CD4-positive, alpha-beta T cell treated with Interleukin-12 subunit alpha and Interleukin-12 subunit beta, for 1 hour (primary cell): ENCODE data around the gene BTBD17.
A peak's percentile ranks its signal among the peaks of the same experiment; 100 is the strongest.

Experiments
- DNase-seq: peaks from one replicate; pipeline ENCODE4 v3.0.0-alpha.2; 2020

BTBD17 gene

DNA sequence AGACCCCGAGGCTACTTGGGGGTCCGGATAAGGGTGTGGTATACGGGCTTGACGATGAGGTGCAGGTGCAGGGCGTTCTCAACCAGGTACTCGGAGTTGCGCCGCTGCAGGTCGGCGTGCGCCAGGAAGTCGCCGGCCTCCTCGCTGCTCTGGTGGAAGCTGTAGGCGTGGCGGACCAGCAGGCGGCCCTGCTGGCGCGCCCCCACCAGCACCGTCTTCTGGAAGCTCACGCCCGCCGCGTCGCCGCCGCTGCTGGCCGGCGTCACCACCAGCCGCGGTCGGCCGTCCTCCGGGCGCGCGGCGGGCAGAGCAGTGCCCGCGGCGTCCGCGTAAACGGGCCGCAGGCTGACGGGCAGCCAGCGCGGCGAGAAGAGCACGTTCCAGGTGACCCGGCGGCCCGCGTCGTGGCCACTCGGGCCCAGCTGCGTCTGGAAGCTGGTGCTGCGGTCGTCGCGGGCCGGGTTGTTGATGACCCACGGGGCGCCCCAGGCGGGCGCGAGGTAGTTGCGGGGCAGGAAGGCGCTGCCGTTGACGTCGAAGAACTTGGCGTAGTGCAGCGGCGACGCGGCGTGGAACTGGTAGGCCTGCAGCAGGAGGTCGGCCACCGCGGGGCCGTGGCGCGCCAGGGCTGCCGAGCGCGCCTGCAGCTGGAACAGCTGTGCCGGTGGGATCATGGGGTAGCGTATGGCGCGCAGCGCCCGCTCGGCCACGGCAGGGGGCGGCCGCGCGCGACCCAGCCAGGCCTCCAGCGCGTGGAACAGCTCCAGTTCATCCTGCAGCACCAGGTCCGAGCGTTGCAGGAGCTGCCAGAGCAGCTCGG, 4.8 kb downstream of the BTBD17 start:
- DNase-seq, result peak; percentile 13

DNA sequence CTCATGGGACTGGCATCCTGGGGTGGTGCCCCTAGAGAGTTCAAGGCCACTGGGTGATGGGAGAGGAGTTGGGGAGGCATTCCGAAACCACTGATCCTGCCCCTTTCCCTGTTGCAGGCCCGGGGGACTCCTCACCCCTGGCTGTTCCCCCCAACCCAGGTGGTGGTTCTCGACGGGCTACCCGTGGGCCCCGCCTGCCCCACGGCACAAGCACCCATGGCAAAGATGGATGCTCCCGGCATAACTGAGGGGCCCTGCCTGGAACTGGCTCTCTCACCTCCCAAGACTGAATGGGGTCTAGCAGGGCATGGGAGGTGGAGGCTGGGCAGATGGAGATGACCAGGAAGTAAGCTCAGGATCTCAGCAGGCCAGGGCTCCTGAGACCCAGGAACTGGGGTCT, 6.6 kb downstream of the BTBD17 start:
- no peak for DNase-seq

DNA sequence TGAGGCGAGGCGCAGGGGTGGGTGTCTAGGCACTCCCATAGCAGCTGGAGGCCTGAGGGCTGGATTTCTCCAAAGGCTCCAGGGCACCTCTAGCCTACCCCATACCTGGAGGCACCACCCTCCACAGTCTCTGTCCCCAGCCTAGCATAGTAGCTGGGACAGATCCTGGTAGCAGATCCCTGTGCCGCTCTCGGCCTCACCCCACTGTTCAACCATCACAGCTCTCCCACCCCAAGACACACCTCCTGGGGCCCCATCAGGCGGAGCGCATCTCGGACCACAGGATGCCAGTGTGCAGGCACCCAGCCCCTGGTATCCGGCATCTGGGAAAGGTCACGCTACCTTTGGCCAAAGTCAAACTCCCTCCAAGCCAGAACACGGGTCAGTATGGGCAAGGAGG, 7.1 kb downstream of the BTBD17 start:
- DNase-seq, result no peak

DNA sequence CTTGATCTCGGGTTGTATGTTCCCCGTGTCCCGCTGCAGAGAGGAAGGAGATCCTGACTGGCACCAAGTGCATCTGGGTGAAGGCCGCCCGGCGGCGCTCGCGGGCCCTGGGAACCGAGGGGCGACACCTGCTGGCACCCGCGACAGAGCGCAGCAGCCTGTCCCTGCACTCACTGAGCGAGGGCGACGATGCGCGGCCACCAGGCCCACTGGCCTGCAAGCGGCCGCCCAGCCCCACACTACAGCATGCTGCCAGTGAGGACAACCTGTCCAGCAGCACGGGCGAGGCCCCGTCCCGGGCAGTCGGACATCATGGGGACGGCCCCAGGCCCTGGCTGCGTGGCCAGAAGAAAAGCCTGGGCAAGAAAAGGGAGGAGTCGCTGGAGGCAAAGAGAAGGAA, 7.5 kb downstream of the BTBD17 start:
- DNase-seq, result peak; percentile 59

DNA sequence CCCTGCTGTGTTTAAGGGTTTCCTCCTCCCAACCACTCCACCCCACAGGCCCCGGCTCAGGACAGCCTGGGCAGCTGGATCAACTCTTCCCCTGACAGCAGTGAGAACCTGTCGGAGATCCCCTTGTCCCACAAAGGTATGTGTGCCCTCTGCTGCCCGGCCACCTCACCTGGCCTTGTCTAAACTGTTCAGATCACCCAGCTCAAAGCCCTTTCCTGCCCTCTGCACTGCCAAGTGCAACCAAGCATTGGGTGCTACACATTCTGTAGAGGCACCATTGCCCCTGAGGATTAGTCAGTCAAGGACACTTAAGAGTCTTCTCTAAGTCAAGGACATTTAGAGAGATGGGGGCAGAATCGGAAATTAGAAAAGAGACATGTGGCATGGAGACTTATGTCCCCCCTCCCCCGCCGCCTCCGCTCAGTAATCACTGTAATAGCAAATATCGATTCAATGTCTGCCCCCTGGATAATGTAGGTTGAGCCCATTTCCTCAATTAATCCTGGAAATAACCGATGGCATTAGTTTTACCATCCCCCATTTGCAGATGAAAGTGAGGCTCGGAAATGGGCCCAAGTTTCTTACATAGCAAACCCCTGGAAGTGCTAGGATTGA, 8.1 kb downstream of the BTBD17 start:
- DNase-seq, result no peak

DNA sequence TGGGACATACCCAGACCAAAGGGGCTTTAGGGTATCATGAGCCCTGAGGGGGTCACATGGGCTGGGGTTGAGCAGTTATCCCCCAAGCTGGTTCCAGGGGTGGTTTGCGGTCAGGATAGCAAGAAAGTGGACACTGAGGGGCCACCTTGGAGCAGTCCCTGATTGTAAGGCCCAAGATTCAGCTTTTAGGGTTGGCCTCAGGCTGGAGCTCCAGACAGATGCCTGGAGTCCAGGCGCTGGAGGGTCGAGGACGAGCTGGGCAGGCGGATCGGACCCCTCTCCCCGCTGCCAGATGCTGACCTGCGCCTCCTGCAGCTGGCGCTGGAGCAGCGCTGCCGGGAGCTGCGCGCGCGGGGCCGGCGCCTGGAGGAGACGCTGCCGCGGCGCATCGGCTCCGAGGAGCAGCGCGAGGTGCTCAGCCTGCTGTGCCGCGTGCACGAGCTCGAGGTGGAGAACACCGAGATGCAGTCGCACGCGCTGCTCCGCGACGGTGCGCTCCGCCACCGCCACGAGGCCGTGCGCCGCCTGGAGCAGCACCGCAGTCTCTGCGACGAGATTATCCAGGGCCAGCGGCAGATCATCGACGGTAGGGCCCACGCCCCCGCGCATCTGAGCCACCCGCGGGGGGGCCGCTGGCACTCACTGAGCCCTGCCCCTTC, 10.0 kb downstream of the BTBD17 start:
- no peak for DNase-seq

DNA sequence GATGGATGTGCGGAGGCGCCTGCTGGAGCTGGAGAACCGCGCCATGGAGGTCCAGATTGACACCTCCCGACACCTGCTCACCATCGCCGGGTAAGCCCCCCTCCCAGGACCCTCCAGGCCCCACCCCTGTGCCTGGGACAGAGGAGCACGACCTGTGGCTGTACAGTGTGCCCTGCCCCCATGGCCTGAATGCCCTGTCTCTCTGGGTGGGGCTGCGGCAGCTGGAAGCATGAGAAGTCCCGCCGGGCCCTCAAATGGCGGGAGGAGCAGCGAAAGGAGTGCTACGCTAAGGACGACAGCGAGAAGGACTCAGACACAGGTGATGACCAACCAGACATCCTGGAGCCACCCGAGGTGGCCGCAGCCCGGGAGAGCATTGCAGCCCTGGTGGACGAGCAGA, 11.2 kb downstream of the BTBD17 start:
- no peak for DNase-seq

DNA sequence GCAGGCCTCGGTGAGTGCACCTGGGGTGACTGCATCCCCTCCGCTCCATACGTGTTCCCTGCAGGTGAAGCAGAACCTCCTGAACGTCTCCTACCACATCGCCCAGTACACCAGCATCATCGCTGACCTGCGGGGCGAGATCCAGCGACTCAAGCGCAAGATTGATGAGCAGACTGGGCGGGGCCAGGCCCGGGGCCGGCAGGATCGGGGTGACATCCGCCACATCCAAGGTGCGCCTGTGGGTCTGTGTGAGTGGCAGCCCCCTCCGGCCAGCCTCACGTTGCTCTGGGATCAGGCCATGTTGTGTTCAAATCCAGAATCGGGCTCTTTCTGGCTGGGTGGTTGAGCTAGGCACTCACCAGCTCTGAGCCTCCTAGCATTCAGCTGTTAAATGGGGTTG, 12.5 kb downstream of the BTBD17 start:
- DNase-seq, result no peak

DNA sequence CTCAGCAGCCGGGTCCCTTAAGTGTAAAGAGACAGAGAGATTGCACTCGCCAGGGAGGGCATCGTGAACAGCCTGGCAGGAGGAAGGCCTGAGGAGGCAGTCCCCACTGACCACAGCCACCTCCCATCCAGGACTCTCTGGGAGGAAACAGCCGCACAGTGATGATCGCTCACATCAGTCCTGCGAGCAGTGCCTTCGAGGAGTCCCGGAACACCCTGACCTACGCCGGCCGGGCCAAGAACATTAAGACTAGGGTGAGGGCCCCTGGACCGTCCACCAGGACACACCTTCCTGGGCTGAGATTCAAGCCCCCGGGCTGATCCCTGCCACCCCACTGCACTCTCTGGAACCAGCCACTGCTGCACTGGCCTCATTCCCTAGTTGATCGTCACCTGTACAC, 14.0 kb downstream of the BTBD17 start:
- no peak for DNase-seq

DNA sequence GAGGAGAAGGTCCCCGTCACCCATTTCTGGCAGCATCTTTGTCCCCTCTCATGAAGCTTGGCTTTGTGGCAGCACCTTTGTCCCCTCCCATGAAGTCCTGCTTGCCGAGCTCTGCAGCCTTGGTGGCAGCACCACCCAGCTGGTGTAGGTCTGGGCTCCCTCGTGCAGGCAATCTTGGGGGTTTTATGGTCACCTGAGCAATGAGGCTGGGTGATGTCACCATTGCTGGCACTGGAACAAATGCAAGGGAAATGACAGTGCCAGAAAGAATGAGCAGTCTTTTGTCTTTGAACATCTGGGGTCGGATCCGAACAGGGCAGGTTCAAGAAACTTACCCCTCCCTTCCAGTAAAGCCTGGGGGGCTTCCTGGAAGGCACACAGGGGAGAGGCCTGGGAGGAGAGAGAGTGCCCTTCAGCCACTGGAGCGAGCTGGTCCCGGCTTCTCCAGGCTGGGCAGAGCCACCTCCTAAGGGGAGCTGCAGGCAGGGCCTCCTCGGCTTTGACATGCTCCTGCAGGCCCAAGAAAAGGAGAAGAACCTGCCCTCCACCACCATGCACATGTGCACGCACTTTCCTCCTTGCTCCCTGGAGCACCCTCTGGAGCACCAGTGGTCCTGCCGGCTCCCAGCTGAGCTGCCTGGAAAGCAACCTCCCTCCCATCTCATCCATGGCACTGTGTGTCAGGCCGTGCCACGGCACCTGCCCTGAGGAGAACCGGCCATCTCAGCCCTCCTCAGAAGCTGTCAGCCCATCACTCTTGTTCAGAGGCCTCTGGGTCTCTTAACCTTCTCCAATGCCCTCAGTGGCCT, 16.0 kb downstream of the BTBD17 start:
- DNase-seq, result no peak

DNA sequence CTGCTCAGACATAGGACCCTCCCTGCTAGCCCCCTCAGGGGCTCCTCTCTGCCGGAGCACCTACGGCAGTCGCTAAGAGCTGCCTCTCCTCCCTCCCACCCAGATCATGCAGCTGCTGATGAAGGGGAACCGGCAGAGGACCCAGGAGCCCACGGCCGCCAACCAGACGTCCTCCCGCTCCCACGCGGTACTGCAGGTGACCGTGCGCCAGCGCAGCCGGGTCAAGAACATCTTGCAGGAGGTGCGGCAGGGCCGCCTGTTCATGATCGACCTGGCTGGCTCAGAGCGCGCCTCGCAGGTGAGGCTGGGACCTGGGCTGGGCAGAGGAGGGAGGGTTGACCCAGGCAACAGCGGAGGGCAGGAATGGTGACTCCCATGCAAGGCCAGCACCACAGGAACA, 17.0 kb downstream of the BTBD17 start:
- no peak for DNase-seq

DNA sequence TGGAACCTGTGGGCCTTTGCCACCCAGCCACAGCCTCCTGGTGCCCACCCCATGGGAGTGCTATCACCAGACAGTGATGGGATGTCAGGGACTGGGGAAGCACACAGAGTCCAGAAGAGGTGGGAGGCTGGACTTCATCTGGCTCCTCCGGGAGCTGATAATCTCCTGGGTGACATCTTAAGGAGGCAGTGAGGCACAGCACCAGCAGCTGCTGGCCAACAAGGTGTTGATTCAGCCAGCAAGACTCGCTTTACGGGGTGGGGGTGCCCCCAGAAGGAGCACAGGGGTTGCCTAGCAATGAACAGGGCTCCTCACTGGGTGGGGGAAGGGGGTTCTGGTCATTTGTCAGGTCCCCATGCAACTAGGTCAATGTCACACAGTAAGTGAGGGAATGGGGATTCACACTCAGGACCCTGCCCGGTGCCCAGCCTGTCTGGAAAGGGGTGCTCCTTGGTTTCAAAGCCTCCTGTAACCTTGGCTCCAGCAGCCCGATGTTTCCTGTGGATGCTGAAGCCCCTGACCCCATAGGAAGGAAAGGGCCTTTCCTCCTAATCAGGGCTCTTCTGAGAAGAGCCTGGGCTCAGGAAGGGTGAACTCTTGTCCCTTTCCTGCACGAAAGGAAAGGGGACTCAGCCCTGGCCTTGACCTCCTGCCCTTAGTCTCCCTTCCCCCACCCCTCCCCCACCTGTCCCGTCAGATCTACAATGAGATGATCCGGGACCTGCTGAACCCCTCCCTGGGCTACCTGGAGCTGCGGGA, 18.0 kb downstream of the BTBD17 start:
- no peak for DNase-seq

DNA sequence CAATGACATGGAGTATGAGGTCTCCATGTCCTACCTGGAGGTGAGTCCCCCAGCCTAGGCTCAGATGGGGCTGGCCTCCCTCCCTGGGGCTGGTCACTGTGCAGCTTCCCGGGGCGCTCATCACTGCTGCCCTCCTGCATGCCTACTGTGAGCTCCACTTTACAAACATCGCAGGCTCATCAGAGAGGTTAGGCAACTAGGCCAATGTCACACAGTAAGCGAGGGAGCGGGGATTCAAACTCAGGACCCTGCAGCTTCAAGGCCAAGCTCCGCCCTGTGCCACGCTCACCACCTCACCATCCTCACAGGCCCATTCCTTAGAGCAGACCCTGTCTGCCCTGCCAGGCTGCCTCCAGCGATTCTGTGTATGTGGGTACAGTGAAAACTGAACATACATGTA, 18.5 kb downstream of the BTBD17 start:
- DNase-seq, result no peak

DNA sequence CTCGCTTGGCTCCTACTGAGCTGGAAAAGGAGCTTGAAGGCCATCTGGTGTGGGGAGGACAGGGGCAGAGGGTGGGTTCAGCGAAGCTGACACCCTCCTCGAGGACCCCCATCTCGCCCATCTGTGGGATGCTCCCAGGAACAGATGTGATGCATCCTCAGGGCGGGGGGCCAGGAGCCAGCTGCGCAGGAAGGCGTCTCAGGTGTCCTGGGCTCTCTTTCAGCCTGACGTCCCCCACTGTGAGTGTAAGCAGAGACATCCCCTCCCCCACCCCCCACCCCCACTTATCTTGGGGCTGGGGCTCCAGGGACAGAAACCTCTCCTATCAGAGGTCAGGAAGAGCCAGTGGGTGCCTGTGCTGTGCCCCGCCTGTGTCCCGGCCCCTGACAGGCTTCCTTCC, 19.4 kb downstream of the BTBD17 start:
- no peak for DNase-seq

DNA sequence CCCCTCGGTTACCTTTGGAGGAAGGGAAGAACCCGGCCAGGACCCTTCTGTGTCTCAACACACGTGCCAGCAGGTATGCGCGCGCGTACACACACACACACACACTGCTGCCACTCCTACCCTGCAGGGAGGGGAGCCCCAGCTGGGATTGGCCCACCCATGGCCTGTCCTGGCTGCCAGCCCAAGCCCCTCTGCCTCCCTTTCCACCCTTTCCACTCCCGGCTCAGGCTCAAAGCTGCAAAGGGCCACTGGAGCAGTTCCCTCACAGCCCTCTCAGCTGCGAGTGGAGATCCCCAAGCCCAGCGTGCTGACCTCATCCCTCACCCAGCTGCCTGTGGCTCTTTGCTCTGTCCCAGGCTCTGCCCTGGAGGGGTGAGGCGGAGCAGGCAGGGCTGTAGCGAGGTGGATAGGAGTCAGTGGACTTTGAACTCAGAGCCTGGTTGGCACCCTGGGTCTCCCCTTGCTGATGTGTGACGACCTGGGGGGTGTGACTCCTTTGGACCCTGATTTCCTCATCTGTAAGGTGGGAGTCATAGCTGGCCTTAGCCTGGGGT, 21.1 kb downstream of the BTBD17 start:
- no peak for DNase-seq

DNA sequence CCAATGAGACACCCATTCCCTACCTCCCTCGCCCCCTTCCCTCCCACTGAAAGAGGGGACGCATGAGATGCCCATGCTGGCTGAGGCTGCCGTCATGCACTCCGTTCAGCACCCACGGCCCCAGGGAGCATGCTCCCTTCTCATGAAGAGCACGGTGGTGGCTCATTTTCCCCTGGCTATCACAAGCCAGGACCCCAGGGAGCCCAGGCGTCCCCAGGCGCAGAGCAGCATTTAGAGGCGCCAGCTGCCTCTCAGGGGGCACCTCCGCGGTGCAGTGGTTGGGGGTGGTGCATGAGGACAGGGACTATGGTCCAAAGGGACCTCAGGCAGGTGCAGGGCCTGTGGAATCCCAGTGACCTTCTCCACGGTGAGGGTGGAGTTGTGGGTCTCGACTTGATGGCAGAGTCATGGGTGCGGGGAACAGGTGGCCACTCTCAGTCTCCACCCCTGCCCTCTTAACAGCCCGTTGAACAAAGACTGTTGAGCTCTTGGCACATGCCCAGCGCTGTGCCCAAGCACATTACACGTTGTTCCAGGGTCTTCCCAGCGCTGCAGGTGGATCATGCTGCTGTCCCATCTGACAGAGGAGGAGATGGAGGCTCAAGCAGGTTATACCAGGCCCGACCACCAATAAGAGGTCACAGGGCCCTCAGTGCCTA, 22.0 kb downstream of the BTBD17 start:
- no peak for DNase-seq

DNA sequence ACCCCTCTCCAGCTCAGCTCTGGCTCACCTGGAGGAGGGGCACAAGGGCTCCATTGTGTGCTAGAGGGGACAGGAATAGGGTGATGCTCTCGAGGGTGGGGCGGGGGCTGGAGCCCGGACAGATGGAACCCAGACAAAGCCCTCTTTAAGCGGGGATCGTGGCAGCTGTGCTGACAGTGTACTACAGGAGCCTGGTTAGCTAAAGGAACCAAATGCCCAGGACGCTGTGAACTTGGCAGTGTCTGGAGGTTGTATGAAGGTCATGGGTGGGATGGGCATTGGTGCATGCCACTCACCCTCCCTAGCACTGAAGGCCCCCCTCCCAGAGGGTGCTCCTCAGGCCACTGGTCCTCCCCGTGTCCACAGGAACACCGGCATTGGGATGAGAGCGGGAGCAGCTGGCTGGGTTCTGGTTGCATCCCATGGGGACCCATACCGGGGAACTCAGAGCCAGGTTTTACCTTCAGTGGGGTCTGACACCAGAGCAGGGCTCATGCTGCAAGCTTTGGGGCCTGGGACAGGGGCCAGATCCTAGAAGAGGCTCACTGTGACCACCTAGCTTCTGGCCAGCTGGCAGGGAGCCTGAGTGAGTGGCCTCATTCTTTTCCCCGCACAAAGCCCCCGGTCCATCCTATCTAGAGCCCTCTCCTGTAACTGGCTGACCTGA, 23.7 kb downstream of the BTBD17 start:
- DNase-seq, result no peak

DNA sequence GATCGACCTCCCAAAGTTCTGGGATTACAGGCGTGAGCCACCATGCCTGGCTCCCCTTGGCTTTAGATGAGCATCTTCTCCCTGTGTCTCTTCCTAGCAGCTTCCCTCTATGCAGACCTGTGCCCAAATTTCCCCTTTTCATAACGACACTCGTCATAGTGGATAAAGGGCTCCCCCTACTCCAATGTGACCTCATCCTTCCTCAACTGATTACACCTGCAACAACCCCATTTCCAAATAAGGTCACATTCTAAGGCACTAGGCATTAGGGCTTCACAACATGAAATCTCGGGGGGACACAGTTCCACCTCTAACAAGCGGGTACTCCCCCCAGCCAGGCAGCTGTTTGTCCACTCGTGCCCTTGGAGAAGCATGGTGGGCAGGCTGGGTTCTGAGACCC, 25.4 kb downstream of the BTBD17 start:
- DNase-seq, result no peak

DNA sequence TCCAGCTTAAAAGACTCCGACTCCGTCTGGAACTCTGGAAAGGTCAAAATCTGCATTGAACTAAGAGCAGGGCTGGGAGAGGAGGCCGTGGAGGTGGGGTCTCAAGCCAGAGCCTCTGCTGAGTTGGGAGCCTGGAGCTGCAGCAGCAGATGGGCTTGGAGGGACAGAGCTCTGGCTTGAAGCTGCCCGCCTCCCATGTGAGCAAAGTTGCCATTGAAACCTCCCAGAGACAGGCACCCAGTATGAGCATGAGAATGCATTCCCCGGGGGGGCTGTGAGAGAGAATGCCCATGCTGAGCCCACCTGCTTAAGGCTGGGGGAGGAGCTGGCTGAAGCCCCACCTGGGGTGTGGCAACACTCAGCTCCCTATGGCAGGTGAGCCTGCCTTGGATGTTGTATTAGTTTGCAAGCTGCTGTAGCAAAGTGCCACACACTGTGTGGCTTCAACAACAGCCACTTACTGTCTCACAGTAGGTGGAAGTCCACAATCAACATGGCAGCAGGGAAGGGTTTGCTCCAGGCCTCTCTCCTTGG, 26.1 kb downstream of the BTBD17 start:
- DNase-seq, result no peak

DNA sequence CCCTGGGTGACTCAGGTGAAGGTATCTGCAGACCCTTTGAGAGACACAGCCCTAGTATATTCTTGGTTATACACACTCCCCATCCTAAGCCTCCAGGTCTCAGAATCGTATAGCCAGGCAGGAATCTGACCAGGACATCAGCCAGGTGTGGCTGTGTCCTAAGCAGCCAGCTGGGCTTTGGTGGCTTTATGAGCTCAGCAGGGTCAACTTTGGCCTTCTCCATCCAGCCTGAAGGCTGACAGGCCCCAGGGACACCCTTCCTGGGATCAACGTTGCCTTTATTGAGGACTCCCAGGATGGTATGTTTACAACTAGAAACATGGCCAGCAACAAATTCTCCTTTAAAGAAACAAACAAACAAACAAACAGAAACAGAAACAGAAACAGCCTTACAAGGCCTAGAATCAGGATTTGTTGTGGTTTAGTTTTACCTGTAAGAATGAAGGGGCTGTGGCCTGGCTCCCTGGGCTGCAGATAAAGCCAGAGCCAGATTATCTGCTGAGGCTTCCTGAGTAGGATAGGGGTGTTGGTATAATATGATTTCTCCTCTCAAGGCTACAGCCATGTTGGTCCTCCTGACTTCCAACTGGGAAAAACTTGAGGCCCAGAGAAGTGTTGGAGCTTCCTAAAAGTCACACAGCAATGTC, 27.2 kb downstream of the BTBD17 start:
- no peak for DNase-seq
